ENCODE data around the gene PCTP. TPM values are rescaled to one million over a fixed set of nuclear protein-coding genes. Genes with fewer than 3 reads are reported as not detected.

PCTP gene
- 19.4 and 28.2 TPM in 2 replicates for total RNA-seq (2011; cell fraction: chromatin; rRNA removed; ENCODE audit: low replicate concordance)
- 14.7 and 19.2 TPM in 2 replicates for total RNA-seq (2011; cell fraction: nucleolus; rRNA removed)
- total RNA-seq (2011; cell fraction: nucleoplasm; rRNA removed): 24.1 and 28.7 TPM in 2 replicates
- 39.8 and 41.2 TPM in 2 replicates for total RNA-seq (2014; rRNA removed)
- total RNA-seq (2014; rRNA removed; fragmentation: Illumina TruSeq; extraction: Trizol): 42.7 and 43.3 TPM in 2 replicates
- total RNA-seq (2015; rRNA removed; fragmentation: Illumina TruSeq; extraction: Trizol): 48.6 and 48.8 TPM in 2 replicates
- total RNA-seq (2021): 33.1 and 33.8 TPM in 2 replicates
- polyA plus RNA-seq (2011; rRNA removed): 53.4 and 62.3 TPM in 2 replicates
- polyA plus RNA-seq (2011; cell fraction: cytosol; rRNA removed): 30.1 and 56.9 TPM in 2 replicates
- 18.4 and 28.6 TPM in 2 replicates for polyA plus RNA-seq (2011; cell fraction: nucleus; rRNA removed)
- 44.4 and 45.6 TPM in 2 replicates for polyA plus RNA-seq (2012)
- polyA plus RNA-seq (2014; fragmentation: Illumina TruSeq; extraction: Trizol): 55.5 and 62.2 TPM in 2 replicates
- 10 to 100 TPM; 10.9 to 12.4 TPM for polyA plus RNA-seq (2014; fragmentation: Nextera tagmentation; extraction: Ambion mirVana)
- polyA plus RNA-seq (2014; rRNA removed): 37.4 and 47.1 TPM in 2 replicates
- polyA minus RNA-seq (2011; rRNA and poly(A)+ RNA removed): 53.5 and 54.3 TPM in 2 replicates
- 14.6 and 16.9 TPM in 2 replicates for polyA minus RNA-seq (2011; cell fraction: cytosol; rRNA and poly(A)+ RNA removed)
- 15.3 and 29.4 TPM in 2 replicates for polyA minus RNA-seq (2011; cell fraction: nucleus; rRNA and poly(A)+ RNA removed)
- percentile 69 among the genes with signal in this experiment for Bru-seq, nascent RNA
- BruChase-seq, experiment 1, labeled RNA remaining after a 2-hour chase: percentile 60 among the genes with signal in this experiment
- BruChase-seq, experiment 2, labeled RNA remaining after a 6-hour chase: percentile 62 among the genes with signal in this experiment
- long read RNA-seq, experiment 1, transcript PCTP-201 (6 exons, 2,044 nt): major isoform, 36 of 75 reads
- long read RNA-seq, experiment 1, transcript PCTP-202 (6 exons, 1,856 nt): minor isoform, 5 of 75 reads
- long read RNA-seq, experiment 1, partial matches to known transcripts: 5 of 75 reads
- long read RNA-seq, experiment 1, other reads (novel, unspliced or antisense): 23 of 75 reads
- long read RNA-seq, experiment 2, transcript PCTP-201 (6 exons, 2,044 nt): major isoform, 39 of 70 reads
- long read RNA-seq, experiment 2, partial matches to known transcripts: 8 of 70 reads
- long read RNA-seq, experiment 2, other reads (novel, unspliced or antisense): 13 of 70 reads
- long read RNA-seq, experiment 3, transcript PCTP-207 (6 exons, 2,680 nt): minor isoform, 9 of 91 reads
- long read RNA-seq, experiment 3, transcript PCTP-201 (6 exons, 2,044 nt): major isoform, 70 of 91 reads
- long read RNA-seq, experiment 3, partial matches to known transcripts: 1 of 91 reads
- long read RNA-seq, experiment 3, other reads (novel, unspliced or antisense): 8 of 91 reads

GRCh38 chr17:55750750-55751657 is at the start of gene PCTP:
Gene PCTP, plus strand, starts transcription at chr17:55751051. Its CDS starts 53 bp downstream, at chr17:55751104.
- Histone ChIP-seq H3K9me1 (ENCODE audit: control insufficient read depth, insufficient read depth, low read length) (no peaks in the 10 kb centered on the region), H3K27ac (ENCODE audit: extremely low read depth, low read depth, low read length) (peak within 1 kb of the TSS; percentile 84), H3K27me3 (ENCODE audit: control insufficient read depth in 2 of 2, insufficient read depth in 2 of 2, low read length in 2 of 2) (no peaks in the 10 kb centered on the region), H4K20me1 (replicated peaks; ENCODE audit: control insufficient read depth, insufficient read depth, low read length) (no peaks in the 10 kb centered on the region), H3K4me1 (replicated peaks in 1 of 2; ENCODE audit: control insufficient read depth in 2 of 2, insufficient read depth in 2 of 2, low read length in 2 of 2) (peaks cover 5 to 22% of the 10 kb centered on the region in 2 experiments; a peak in 4 of 5 replicates), H3K9ac (ENCODE audit: insufficient read depth in 1 of 2, low read depth in 2 of 2, low read length in 2 of 2) (peak within 1 kb of the TSS; percentile 77 to 91), H2AFZ (ENCODE audit: low read depth, low read length) (peak within 1 kb of the TSS; percentile 95), H3K4me2 (ENCODE audit: insufficient read depth, low read length) (peak within 1 kb of the TSS; percentile 98), H3K9me3 (replicated peaks; ENCODE audit: control insufficient read depth, insufficient read depth, low read depth, low read length) (no peaks in the 10 kb centered on the region), H3K4me3 (peak within 1 kb of the TSS; percentile 83), H3K79me2 (ENCODE audit: control insufficient read depth, insufficient read depth, low read length) (peaks cover 48% of the 10 kb centered on the region), H3K36me3 (ENCODE audit: control insufficient read depth, insufficient read depth, low read length) (peaks cover 22% of the 10 kb centered on the region; the same call in 2 of the 3 replicates)
- 1% methylated on average over 38 of the region's 53 CpGs for WGBS (ENCODE audit: insufficient coverage, low coverage, missing lambda C conversion rate)
- no TSS peak for BruUV-seq (replicated peaks)
- ATAC-seq (peak; percentile 98), FAIRE-seq (peak; percentile 93), DNase-seq (ENCODE audit: extremely low read depth in 1 of 4, low spot score in 3 of 4) (peak; percentile 96 to 97 (median 97))
- intact Hi-C loops (cut with micrococcal nuclease) (no loop called here), in situ Hi-C loops (cut with MboI) (no loop called here)
- CTCF ChIA-PET (ENCODE audit: low intra/inter-chr PET ratio): no interaction called here
- POLR2A ChIA-PET: interaction anchor here (0.8 to 1.2 kb wide), 9 partner anchors 10 to 1729 kb away, joined by 3 to 12 read pairs (median 4); no protein-coding TSS in a partner anchor
- TF ChIP-seq CBX5 (IDR thresholded peaks at IDR 0.05; ENCODE audit: borderline replicate concordance, low read depth) (no peak), KLF10 (CRISPR knock-in tag; IDR thresholded peaks at IDR 0.05) (no peak), ZNF445 (CRISPR knock-in tag; IDR thresholded peaks at IDR 0.05; ENCODE audit: low read depth) (no peak), SMC3 (conservative IDR thresholded peaks at IDR 0.05; ENCODE audit: insufficient read depth, low read depth, low read length) (no peak), MIER1 (IDR thresholded peaks at IDR 0.05; ENCODE audit: low read depth) (no peak), ZNF639 (CRISPR knock-in tag; conservative IDR thresholded peaks at IDR 0.05 in 1 of 2, IDR thresholded peaks at IDR 0.05 in 1 of 2) (peak in 1 of 2 experiments; percentile 17; a peak in 1 of 4 replicates), BDP1 (IDR thresholded peaks at IDR 0.05; ENCODE audit: insufficient read depth, insufficient read length) (no peak), TFAM (CRISPR knock-in tag; conservative IDR thresholded peaks at IDR 0.05) (no peak), RCOR1 (IDR thresholded peaks at IDR 0.05; ENCODE audit: borderline replicate concordance in 1 of 2, low read depth in 2 of 2, low read length in 2 of 2) (peak in 1 of 2 experiments; percentile 76; a peak in 2 of 4 replicates), CHD4 (IDR thresholded peaks at IDR 0.05; ENCODE audit: insufficient read depth, insufficient replicate concordance, low read depth, low read length, poor library complexity, severe bottlenecking) (no peak), CGGBP1 (CRISPR knock-in tag; IDR thresholded peaks at IDR 0.05) (0 out of 2 replicates have a peak, but pooled peaks have one; percentile 18), DPF2 (IDR thresholded peaks at IDR 0.05) (peak; percentile 36; the same call in 1 of the 2 replicates), ZNF507 (tag; conservative IDR thresholded peaks at IDR 0.05) (no peak)
